NCI-H82 treated with DMSO at 0.1 percent for 48 hours (cell line): Measurements from ENCODE around the gene SCRG1.

Experiments
- DNase-seq: peaks from one replicate; lab custom pipeline; 2025; ENCODE audit not compliant: unreplicated experiment; lab: John Stamatoyannopoulos, UW

SCRG1 gene

DNA sequence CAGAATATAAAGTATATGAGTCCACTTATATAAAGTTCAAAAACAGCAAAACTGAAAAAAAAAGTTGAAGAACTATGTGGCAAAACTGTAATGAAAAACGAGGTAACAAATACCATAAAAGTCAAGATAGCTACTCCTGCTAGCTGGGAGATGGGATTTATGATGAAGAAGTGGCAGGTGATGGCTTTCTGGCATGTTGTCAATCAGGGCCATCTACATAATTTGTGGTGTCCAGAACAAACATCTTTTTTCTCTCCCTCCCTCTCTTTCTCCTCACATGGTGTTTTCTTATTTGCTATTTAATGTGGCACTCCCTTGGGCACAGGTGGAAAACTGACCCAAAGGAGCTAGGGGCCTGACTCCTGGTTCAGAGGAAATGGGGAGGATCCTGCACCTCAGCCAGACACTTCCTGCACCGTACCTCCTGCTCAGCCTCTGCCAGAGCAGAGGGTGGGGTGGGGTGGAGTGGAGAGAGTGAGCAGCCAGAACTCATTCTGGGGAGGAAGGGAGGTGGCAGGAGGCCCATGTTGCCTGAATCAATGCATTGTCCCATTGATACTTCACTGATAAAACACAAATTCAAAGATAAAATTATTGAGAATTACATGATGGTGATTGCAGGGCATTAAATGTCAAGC lies 33.4 kb downstream of the SCRG1 start:
- DNase-seq: no peak

DNA sequence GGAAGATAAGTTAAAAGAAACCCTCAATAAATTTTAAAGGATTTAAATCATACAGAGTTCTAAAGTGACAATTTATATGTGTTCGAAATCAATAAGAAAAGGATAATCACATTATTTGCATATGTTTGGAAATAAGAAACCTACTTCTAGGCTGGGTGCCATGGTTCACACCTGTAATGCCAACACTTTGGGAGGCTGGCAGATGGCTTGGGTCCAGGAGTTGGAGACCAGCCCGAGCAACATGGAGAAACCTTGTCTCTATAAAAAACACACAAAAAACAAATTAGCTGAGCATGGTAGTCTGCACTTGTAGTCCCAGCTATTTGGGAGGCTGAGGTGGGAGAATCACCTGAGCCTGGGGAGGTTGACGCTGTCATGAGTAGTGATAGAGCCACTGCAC lies 36.2 kb downstream of the SCRG1 start:
- DNase-seq: no peak

DNA sequence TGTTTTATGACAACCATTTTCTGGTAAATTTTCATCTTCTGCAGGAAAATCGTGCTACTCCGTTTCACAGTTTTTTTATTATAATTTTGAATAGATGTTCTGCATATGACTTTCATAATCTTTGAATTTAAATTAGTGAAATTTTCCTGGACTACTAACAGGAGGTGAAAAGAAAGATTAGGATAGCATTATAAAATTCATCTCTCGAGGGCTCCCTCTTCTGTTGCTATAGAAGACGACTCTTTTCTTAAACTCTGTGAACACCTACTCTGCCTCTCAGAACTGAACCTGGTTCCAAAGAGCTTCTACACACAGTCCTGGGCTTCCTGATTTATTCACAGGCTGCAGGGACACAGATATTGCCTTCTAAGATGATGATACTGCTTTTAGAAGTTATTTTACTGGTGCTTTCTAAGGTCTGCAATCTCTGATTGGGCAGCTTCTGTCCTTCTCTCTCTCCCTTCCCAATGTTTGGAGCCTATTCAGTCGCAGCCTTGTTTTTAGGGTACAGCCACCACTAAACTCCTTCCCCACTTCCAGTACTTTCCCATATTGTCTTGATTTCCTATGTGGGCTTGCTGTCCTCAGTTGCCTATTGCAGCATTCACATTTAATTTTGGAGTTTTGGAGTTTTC lies 38.2 kb downstream of the SCRG1 start:
- no peak for DNase-seq

DNA sequence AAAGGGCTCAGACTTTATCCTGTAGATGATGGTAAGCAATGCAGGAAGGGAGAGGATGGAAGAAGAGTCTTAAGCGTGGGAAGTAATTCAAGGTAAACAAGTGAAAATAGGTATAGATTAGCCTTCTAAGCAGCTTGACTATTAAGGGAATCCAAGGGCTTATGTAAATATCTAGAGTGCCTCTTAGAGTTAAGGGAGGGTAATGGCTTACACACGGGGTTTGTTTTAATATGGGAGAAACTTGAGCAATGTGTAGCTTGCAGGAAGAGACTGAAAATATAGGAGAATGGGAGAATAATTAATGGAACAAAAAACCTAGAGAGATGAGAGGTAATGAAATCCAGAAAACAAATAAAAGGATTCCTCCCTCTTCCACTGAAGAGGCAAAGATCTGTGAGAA lies 41.0 kb downstream of the SCRG1 start:
- DNase-seq: no peak

DNA sequence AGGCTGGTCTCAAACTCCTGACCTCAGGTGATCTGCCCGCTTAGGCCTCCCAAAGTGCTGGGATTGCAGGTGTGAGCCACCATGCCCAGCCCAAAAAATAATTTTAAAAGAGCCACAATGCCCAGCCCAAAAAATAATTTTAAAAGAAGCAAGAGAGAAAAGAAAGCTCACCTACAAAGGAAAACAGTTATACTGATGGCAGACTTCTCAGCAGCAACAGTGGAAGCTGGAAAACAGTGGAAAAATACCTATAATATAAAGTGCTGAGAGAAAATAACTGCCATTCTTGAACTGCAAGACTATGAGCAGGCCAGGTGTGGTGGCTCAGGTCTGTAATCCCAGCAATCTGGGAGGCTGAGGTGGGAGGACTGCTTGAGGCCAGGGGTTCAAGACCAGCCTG lies 51.4 kb downstream of the SCRG1 start:
- no peak for DNase-seq

DNA sequence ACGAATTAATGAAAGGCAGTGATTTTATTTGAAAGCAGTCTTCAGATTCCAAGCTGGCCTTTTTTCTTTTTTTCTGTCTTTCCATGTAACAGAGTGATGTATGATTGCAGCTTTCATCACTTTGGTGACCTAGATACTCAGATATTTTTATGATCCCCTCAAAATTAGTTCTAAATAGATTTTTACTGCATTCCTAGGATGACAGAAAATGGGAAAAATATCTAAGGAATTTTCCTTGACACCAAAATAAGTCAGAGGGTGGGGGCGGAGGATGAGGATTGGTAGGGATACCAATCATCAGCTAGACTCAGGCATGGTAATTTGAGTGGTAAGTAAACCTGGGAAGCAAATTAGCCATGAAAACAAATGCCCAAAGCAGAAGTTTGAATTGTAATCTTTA lies 52.8 kb downstream of the SCRG1 start:
- DNase-seq: no peak

DNA sequence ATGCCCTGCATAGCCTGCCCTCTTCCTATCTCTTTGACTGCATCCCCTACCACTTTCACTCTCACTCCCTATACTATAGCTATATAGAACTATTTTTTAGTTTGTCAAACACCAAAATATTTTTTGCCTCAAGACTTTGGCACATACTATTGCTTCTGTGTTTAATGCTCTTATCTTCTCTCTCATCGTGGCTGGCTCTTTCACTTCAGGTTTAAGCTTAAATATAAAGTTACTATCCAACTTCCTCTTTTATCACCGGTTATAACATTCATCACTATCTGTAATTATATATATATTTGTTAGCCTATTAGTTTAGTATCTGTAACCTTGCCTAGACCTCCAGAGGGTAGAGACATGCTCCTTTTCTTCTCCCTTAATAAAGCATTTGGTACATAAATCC lies 53.3 kb downstream of the SCRG1 start:
- no peak for DNase-seq

DNA sequence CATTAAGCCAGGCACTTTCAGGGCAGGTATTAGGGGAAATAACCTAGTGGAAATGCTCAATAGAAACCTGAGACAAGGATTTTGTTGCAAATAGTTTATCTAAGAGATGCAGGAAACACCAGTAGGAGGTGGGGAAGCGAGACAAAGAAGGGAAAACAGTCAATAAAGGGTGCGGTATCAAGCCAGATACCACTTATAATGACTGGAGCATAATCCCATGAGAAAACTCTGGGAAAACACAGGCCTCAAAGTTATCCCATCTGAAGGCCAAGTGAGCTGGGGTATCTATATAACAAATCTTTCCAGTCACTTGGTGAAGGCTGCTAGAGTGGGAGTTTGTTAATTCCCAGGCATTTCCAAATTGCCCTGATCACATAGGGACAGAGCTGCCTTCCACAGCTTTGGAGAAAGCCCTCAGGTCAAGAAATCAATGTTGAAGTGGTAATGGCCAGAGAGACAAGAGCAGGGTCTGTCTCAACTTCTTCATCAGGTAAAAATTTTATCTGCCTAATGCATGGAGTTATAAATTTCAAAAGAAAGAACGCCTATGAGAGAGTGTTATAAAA lies 55.0 kb downstream of the SCRG1 start:
- no peak for DNase-seq

DNA sequence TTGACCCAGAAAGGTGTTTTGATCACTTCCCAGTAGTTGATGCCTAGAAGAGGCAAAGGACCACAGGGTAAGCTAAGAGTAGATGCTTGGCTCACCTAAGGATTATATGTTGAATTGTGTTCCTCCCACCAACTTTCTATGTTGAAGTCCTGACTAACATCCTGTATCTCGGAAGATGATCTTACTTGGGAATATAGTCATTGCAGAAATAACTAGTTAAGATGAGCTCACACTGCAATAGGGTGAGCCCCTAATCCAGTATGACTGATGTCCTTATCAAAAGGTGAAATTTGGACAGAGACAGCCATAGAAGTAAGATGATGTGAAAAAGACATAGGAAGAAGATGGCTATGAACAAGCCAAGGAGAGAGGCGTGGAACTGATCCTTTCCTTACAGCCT lies 61.5 kb downstream of the SCRG1 start:
- no peak for DNase-seq

DNA sequence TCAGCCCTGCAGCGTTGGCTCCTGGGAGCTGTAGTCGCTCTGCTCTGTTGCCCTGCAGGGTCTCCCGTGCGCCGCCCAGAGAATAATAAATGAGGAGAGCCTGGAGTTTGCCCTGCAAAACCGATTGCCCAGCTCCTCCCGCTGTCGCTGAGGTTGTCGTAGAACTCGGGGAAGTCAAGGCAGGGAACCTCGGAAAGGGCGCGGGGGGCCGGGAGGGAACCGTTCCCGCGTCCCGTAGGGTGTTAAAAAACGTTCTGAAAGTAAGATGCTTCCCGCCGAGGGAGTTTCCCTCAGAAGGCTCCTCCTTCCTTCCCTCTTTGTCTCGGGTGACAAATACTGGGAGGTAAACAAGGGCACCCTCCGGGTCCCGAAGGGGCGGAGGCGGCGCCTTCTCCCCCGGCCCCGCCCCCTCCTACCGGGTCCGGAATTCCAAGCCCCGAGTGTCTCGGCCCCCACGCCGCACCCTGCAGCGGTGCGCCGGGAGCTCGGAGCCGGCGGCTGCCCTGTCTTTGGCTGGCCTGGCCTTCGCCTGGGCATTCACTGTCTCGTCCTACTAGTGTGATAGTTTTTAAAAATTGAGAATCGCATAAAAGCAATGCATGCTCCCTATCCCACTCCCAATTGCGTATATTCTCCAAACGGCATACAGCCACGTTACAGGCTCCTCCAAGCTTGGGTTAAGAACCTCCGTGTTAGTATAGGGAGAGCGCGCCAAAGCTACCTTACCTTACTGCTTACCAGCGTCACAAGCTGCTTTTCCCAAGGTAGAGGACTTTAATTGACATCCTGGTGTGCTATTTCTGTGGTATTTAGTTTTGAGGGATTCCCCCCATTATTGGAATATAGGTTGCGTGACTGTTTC lies 63.8 kb downstream of the SCRG1 start:
- DNase-seq: peak; percentile 55
